ENCODE data around the gene C1S.
A peak's percentile ranks its signal among the peaks of the same experiment; 100 is the strongest.

Gene C1S

GRCh38 chr12:7107636-7108002, 47.1 kb downstream of the C1S start:
- Histone ChIP-seq H3K4me3 (ENCODE audit: low read length) (peak overlapping the region; percentile 94), H3K9me3 (ENCODE audit: insufficient read depth, low read depth, low read length) (peaks cover 6% of the 10 kb centered on the region; the same call in 1 of the 2 replicates), H3K27ac (ENCODE audit: low read length) (no peak overlapping the region), H3K27me3 (ENCODE audit: insufficient read depth, low read length) (no peaks in the 10 kb centered on the region; the same call in 1 of the 2 replicates), H3K36me3 (ENCODE audit: insufficient read depth, low read depth, low read length) (no peaks in the 10 kb centered on the region; the same call in 1 of the 2 replicates), H3K4me1 (ENCODE audit: insufficient read depth, low read length) (0 out of 2 replicates have a peak, but pooled peaks cover 4% of the 10 kb centered on the region), H3K9ac (ENCODE audit: low read depth, low read length) (peak overlapping the region; percentile 91; the same call in 1 of the 2 replicates)

GRCh38 chr12:7108003-7108795, 47.7 kb downstream of the C1S start:
- Histone ChIP-seq H3K27me3 (ENCODE audit: insufficient read depth, low read length) (no peaks in the 10 kb centered on the region; the same call in 1 of the 2 replicates), H3K36me3 (ENCODE audit: insufficient read depth, low read depth, low read length) (no peaks in the 10 kb centered on the region; the same call in 1 of the 2 replicates), H3K9me3 (ENCODE audit: insufficient read depth, low read depth, low read length) (peaks cover 6% of the 10 kb centered on the region; the same call in 1 of the 2 replicates), H3K9ac (ENCODE audit: low read depth, low read length) (peak overlapping the region; percentile 91), H3K27ac (ENCODE audit: low read length) (peak overlapping the region; percentile 94), H3K4me3 (ENCODE audit: low read length) (peak overlapping the region; percentile 94), H3K4me1 (ENCODE audit: insufficient read depth, low read length) (0 out of 2 replicates have a peak, but pooled peaks cover 4% of the 10 kb centered on the region)

GRCh38 chr12:7108796-7109571, 48.5 kb downstream of the C1S start, which contains the start of gene C1RL:
Gene C1RL (minus strand): TSS chr12:7109214. CDS start chr12:7109180, 34 bp downstream.
- Histone ChIP-seq H3K9ac (ENCODE audit: low read depth, low read length) (peak within 1 kb of the TSS; percentile 91), H3K27ac (ENCODE audit: low read length) (peak within 1 kb of the TSS; percentile 94), H3K4me1 (ENCODE audit: insufficient read depth, low read length) (0 out of 2 replicates have a peak, but pooled peaks cover 4% of the 10 kb centered on the region), H3K27me3 (ENCODE audit: insufficient read depth, low read length) (no peaks in the 10 kb centered on the region; the same call in 1 of the 2 replicates), H3K36me3 (ENCODE audit: insufficient read depth, low read depth, low read length) (no peaks in the 10 kb centered on the region; the same call in 1 of the 2 replicates), H3K9me3 (ENCODE audit: insufficient read depth, low read depth, low read length) (peaks cover 6% of the 10 kb centered on the region; the same call in 1 of the 2 replicates), H3K4me3 (ENCODE audit: low read length) (peak within 1 kb of the TSS; percentile 94)

- Histone ChIP-seq H3K9ac (ENCODE audit: low read depth, low read length) (peak overlapping the region; percentile 85; the same call in 1 of the 2 replicates), H3K36me3 (ENCODE audit: insufficient read depth, low read depth, low read length) (no peaks in the 10 kb centered on the region; the same call in 1 of the 2 replicates), H3K27ac (ENCODE audit: low read length) (no peak overlapping the region), H3K4me1 (ENCODE audit: insufficient read depth, low read length) (0 out of 2 replicates have a peak, but pooled peaks cover 4% of the 10 kb centered on the region), H3K4me3 (ENCODE audit: low read length) (peak overlapping the region; percentile 94; the same call in 1 of the 2 replicates), H3K27me3 (ENCODE audit: insufficient read depth, low read length) (no peaks in the 10 kb centered on the region; the same call in 1 of the 2 replicates), H3K9me3 (ENCODE audit: insufficient read depth, low read depth, low read length) (peaks cover 6% of the 10 kb centered on the region; the same call in 1 of the 2 replicates)
Measured at GRCh38 chr12:7109572-7109920, 49.0 kb downstream of the C1S start.

- Histone ChIP-seq H3K9me3 (ENCODE audit: insufficient read depth, low read depth, low read length) (peaks cover 6% of the 10 kb centered on the region; the same call in 1 of the 2 replicates), H3K9ac (ENCODE audit: low read depth, low read length) (no peak overlapping the region), H3K4me3 (ENCODE audit: low read length) (no peak overlapping the region), H3K27me3 (ENCODE audit: insufficient read depth, low read length) (no peaks in the 10 kb centered on the region; the same call in 1 of the 2 replicates), H3K4me1 (ENCODE audit: insufficient read depth, low read length) (0 out of 2 replicates have a peak, but pooled peaks cover 4% of the 10 kb centered on the region), H3K27ac (ENCODE audit: low read length) (no peak overlapping the region), H3K36me3 (ENCODE audit: insufficient read depth, low read depth, low read length) (no peaks in the 10 kb centered on the region; the same call in 1 of the 2 replicates)
Measured at GRCh38 chr12:7110661-7111060, 50.1 kb downstream of the C1S start.

- H3K4me3 ChIP-seq (ENCODE audit: low read length): no peak overlapping the region
- H3K9me3 ChIP-seq (ENCODE audit: insufficient read depth, low read depth, low read length): no peaks in the 10 kb centered on the region
- H3K4me1 ChIP-seq (ENCODE audit: insufficient read depth, low read length): 0 out of 2 replicates have a peak, but pooled peaks cover 4% of the 10 kb centered on the region
- H3K27ac ChIP-seq (ENCODE audit: low read length): no peak overlapping the region
- no peak overlapping the region for H3K9ac ChIP-seq (ENCODE audit: low read depth, low read length)
- no peaks in the 10 kb centered on the region for H3K36me3 ChIP-seq (ENCODE audit: insufficient read depth, low read depth, low read length)
- H3K27me3 ChIP-seq (ENCODE audit: insufficient read depth, low read length): no peaks in the 10 kb centered on the region; the same call in 1 of the 2 replicates
Measured at GRCh38 chr12:7112041-7112440, 51.5 kb downstream of the C1S start.

GRCh38 chr12:7113389-7113871, 52.9 kb downstream of the C1S start:
- Histone ChIP-seq H3K9me3 (ENCODE audit: insufficient read depth, low read depth, low read length) (no peaks in the 10 kb centered on the region), H3K36me3 (ENCODE audit: insufficient read depth, low read depth, low read length) (no peaks in the 10 kb centered on the region), H3K27me3 (ENCODE audit: insufficient read depth, low read length) (no peaks in the 10 kb centered on the region; the same call in 1 of the 2 replicates), H3K9ac (ENCODE audit: low read depth, low read length) (no peak overlapping the region), H3K27ac (ENCODE audit: low read length) (no peak overlapping the region), H3K4me3 (ENCODE audit: low read length) (no peak overlapping the region), H3K4me1 (ENCODE audit: insufficient read depth, low read length) (0 out of 2 replicates have a peak, but pooled peaks cover 4% of the 10 kb centered on the region)

- no peak overlapping the region for H3K4me3 ChIP-seq (ENCODE audit: low read length)
- no peak overlapping the region for H3K9ac ChIP-seq (ENCODE audit: low read depth, low read length)
- 0 out of 2 replicates have a peak, but pooled peaks cover 4% of the 10 kb centered on the region for H3K4me1 ChIP-seq (ENCODE audit: insufficient read depth, low read length)
- H3K27ac ChIP-seq (ENCODE audit: low read length): no peak overlapping the region
- no peaks in the 10 kb centered on the region; the same call in 1 of the 2 replicates for H3K27me3 ChIP-seq (ENCODE audit: insufficient read depth, low read length)
- no peaks in the 10 kb centered on the region for H3K9me3 ChIP-seq (ENCODE audit: insufficient read depth, low read depth, low read length)
- H3K36me3 ChIP-seq (ENCODE audit: insufficient read depth, low read depth, low read length): no peaks in the 10 kb centered on the region
Measured at GRCh38 chr12:7114008-7114407, 53.5 kb downstream of the C1S start.

GRCh38 chr12:7114851-7115250, 54.3 kb downstream of the C1S start:
- Histone ChIP-seq H3K27ac (ENCODE audit: low read length) (no peak overlapping the region), H3K27me3 (ENCODE audit: insufficient read depth, low read length) (no peaks in the 10 kb centered on the region), H3K9me3 (ENCODE audit: insufficient read depth, low read depth, low read length) (no peaks in the 10 kb centered on the region), H3K4me1 (ENCODE audit: insufficient read depth, low read length) (no peaks in the 10 kb centered on the region), H3K4me3 (ENCODE audit: low read length) (no peak overlapping the region), H3K36me3 (ENCODE audit: insufficient read depth, low read depth, low read length) (no peaks in the 10 kb centered on the region), H3K9ac (ENCODE audit: low read depth, low read length) (no peak overlapping the region)

- Histone ChIP-seq H3K4me3 (ENCODE audit: low read length) (no peak overlapping the region), H3K27me3 (ENCODE audit: insufficient read depth, low read length) (no peaks in the 10 kb centered on the region), H3K4me1 (ENCODE audit: insufficient read depth, low read length) (no peaks in the 10 kb centered on the region), H3K9me3 (ENCODE audit: insufficient read depth, low read depth, low read length) (no peaks in the 10 kb centered on the region), H3K27ac (ENCODE audit: low read length) (no peak overlapping the region), H3K9ac (ENCODE audit: low read depth, low read length) (no peak overlapping the region), H3K36me3 (ENCODE audit: insufficient read depth, low read depth, low read length) (no peaks in the 10 kb centered on the region)
Measured at GRCh38 chr12:7116196-7116595, 55.7 kb downstream of the C1S start.

- Histone ChIP-seq H3K27me3 (ENCODE audit: insufficient read depth, low read length) (no peaks in the 10 kb centered on the region), H3K9ac (ENCODE audit: low read depth, low read length) (no peak overlapping the region), H3K27ac (ENCODE audit: low read length) (no peak overlapping the region), H3K9me3 (ENCODE audit: insufficient read depth, low read depth, low read length) (no peaks in the 10 kb centered on the region), H3K4me3 (ENCODE audit: low read length) (no peak overlapping the region), H3K36me3 (ENCODE audit: insufficient read depth, low read depth, low read length) (no peaks in the 10 kb centered on the region), H3K4me1 (ENCODE audit: insufficient read depth, low read length) (no peaks in the 10 kb centered on the region)
Measured at GRCh38 chr12:7116916-7117315, 56.4 kb downstream of the C1S start.

All from iPS-20b (cell line).